HepG2 (cell line): ENCODE results near the gene CHCHD6.

Source experiments
- BCL3 ChIP-seq: sonication (generic); formaldehyde crosslinking; IDR thresholded peaks from 2 replicates; pipeline ENCODE4 v1.5.1; 2020; ENCODE audit warnings: mild to moderate bottlenecking, missing genetic modification reagents, moderate library complexity
- CHCHD3 ChIP-seq: sonication (generic); formaldehyde crosslinking; IDR thresholded peaks from 2 replicates; pipeline ENCODE4 v1.8.0; 2022; ENCODE audit warnings: mild to moderate bottlenecking, missing genetic modification reagents, moderate library complexity
- ELF3 ChIP-seq: IDR thresholded peaks from 2 replicates; pipeline ENCODE4 v1.6.1; 2016; ENCODE audit warnings: missing genetic modification reagents, missing compliant biosample characterization
- ELF4 ChIP-seq: sonication (generic); formaldehyde crosslinking; IDR thresholded peaks from 2 replicates; pipeline ENCODE4 v1.5.0; 2020; ENCODE audit warnings: missing genetic modification reagents, mild to moderate bottlenecking, moderate library complexity, borderline replicate concordance
- EP300 ChIP-seq, 3 experiments: sonication (generic) in 1 of 3; formaldehyde crosslinking in 1 of 3; IDR thresholded peaks; 2 replicates each; pipeline versions ENCODE4 v1.5.1 to v1.6.1; 2011 to 2020; ENCODE audit warnings: low read depth in 2 of 3, low read length in 2 of 3, borderline replicate concordance in 1 of 3, improper control_type of control experiment in 1 of 3, mild to moderate bottlenecking in 1 of 3, missing genetic modification reagents in 1 of 3, moderate library complexity in 1 of 3
- EZH2 ChIP-seq: conservative IDR thresholded peaks from 2 replicates; pipeline ENCODE4 v1.6.1; 2012; ENCODE audit warnings: mild to moderate bottlenecking, low read depth, low read length, moderate library complexity
- GABPB1 ChIP-seq: IDR thresholded peaks from 2 replicates; pipeline ENCODE4 v1.6.1; 2016; ENCODE audit warnings: mild to moderate bottlenecking, missing genetic modification reagents, moderate library complexity, missing compliant biosample characterization
- JUNB ChIP-seq: sonication (generic); formaldehyde crosslinking; IDR thresholded peaks from 2 replicates; pipeline ENCODE4 v1.8.0; 2022; ENCODE audit warnings: missing genetic modification reagents, mild to moderate bottlenecking, borderline replicate concordance
- MYPOP ChIP-seq: sonication (generic); formaldehyde crosslinking; IDR thresholded peaks from 2 replicates; pipeline ENCODE4 v1.8.1; 2023; ENCODE audit warnings: mild to moderate bottlenecking, moderate library complexity, missing genetic modification reagents
- NFYB ChIP-seq: sonication (generic); formaldehyde crosslinking; IDR thresholded peaks from 2 replicates; pipeline ENCODE4 v1.4.0; 2020; ENCODE audit warnings: missing genetic modification reagents
- NR2C2 ChIP-seq: sonication (generic); formaldehyde crosslinking; IDR thresholded peaks from 2 replicates; pipeline ENCODE4 v1.4.0; 2020; ENCODE audit warnings: missing genetic modification reagents, mild to moderate bottlenecking, moderate library complexity, borderline replicate concordance
- RFX1 ChIP-seq: fragments of 450-650 bp; IDR thresholded peaks from 2 replicates; pipeline ENCODE4 v1.6.1; 2017
- ZFP36 ChIP-seq: fragments of 150-350 bp; IDR thresholded peaks from 2 replicates; pipeline ENCODE4 v1.6.1; 2018; ENCODE audit warnings: borderline replicate concordance, low read length, low read depth; ENCODE audit not compliant: partially characterized antibody
- ZNF550 ChIP-seq: sonication (generic); formaldehyde crosslinking; IDR thresholded peaks from 2 replicates; pipeline ENCODE4 v1.4.0; 2020; ENCODE audit warnings: mild to moderate bottlenecking, missing genetic modification reagents, borderline replicate concordance

GRCh38 chr3:126921085-126921824 lies 217.2 kb downstream of the CHCHD6 start:
- TF ChIP-seq MYPOP (CRISPR knock-in tag) (no peak), JUNB (no peak), ZNF550 (CRISPR knock-in tag) (no peak), ZFP36 (no peak), EZH2 (no peak), NR2C2 (CRISPR knock-in tag) (no peak), CHCHD3 (no peak), GABPB1 (no peak), RFX1 (no peak), NFYB (CRISPR knock-in tag) (no peak), BCL3 (CRISPR knock-in tag) (no peak), EP300 (IDR thresholded peaks at IDR 0.05; ENCODE audit: low read depth in 2 of 2, low read length in 2 of 2) (no peak), EP300 (CRISPR knock-in tag; IDR thresholded peaks at IDR 0.05; ENCODE audit: borderline replicate concordance) (no peak), ELF4 (CRISPR knock-in tag) (no peak), ELF3 (CRISPR knock-in tag) (no peak)
